HepG2 (cell line): ENCODE data around the gene PHLDB1. TPM values are rescaled to one million over a fixed set of nuclear protein-coding genes. Genes with fewer than 3 reads are reported as not detected.
A peak's percentile ranks its signal among the peaks of the same experiment; 100 is the strongest.

Experiments used
- ATAC-seq: fragments of 200-7000 bp; cut with Tn5 transposase; 3 replicates; pipeline ENCODE4 v1.9.1; 2020; ENCODE audit warnings: mild to moderate bottlenecking, moderate library complexity
- BruUV-seq: library from RNA; stranded (reverse); fragments of 400-500 nt; replicated peaks from 2 replicates; lab custom pipeline; 2021; lab: Mats Ljungman, UMichigan
- CTCF ChIA-PET: fragments of 300-600 bp; formaldehyde crosslinking; extraction: SDS; loops from one replicate; lab custom pipeline; 2021; ENCODE audit warnings: low total read pairs, inconsistent platforms, low intra/inter-chr PET ratio; lab: Yijun Ruan, JAX
- POLR2A ChIA-PET: fragments of 350-600 bp; sonication (Branson Sonifier 250); formaldehyde crosslinking; loops from one replicate; lab custom pipeline; 2020; ENCODE audit warnings: antibody characterized with exemption, inconsistent platforms; lab: Yijun Ruan, JAX
- DNase-seq: peaks from one replicate; pipeline ENCODE4 v3.0.0-alpha.2; 2015; ENCODE audit warnings: low spot score
- FAIRE-seq: peaks from 3 replicates; lab custom pipeline; 2011; peaks lifted over from hg19 to GRCh38; lab: Jason Lieb, UNC
- H2AFZ ChIP-seq: one replicate; pipeline ENCODE4 v1.6.1; 2011; ENCODE audit warnings: low read length, inconsistent platforms
- H3K27ac ChIP-seq: fragments of 300-600 bp; 3 replicates; pipeline ENCODE4 v1.8.0; 2011; ENCODE audit warnings: mixed run types, mild to moderate bottlenecking, mixed read lengths, low read length, inconsistent platforms; ENCODE audit not compliant: insufficient read depth; ENCODE audit errors: extremely low read length
- H3K27me3 ChIP-seq, 2 experiments: fragments of 200-600 bp in 1 of 2; 2 replicates in 1 of 2; 3 replicates in 1 of 2; pipeline versions ENCODE4 v1.6.0 to v1.8.0; 2011; ENCODE audit warnings: low read length in 2 of 2, mild to moderate bottlenecking in 2 of 2, moderate library complexity in 2 of 2, inconsistent platforms in 1 of 2; ENCODE audit not compliant: insufficient read depth in 2 of 2, control insufficient read depth in 1 of 2
- H3K36me3 ChIP-seq, 2 experiments: fragments of 200-600 bp in 1 of 2; replicated peaks in 1 of 2; 2 replicates in 1 of 2; 3 replicates in 1 of 2; pipeline versions ENCODE4 v1.5.1 to v1.8.0; 2011; ENCODE audit warnings: low read length in 2 of 2, inconsistent platforms in 1 of 2; ENCODE audit not compliant: insufficient read depth in 2 of 2, control insufficient read depth in 1 of 2
- H3K4me1 ChIP-seq: 2 replicates; pipeline ENCODE4 v1.5.1; 2012; ENCODE audit warnings: low read length, inconsistent platforms; ENCODE audit not compliant: insufficient read depth
- H3K4me2 ChIP-seq: 2 replicates; pipeline ENCODE4 v1.6.0; 2011; ENCODE audit warnings: low read depth, low read length, inconsistent platforms
- H3K4me3 ChIP-seq, 3 experiments: fragments of 200-600 bp in 1 of 3; sonication (generic), shearing (Covaris generic) in 1 of 3; replicated peaks in 1 of 3; 2 replicates each; pipeline ENCODE4 v1.5.1; 2011 to 2016; ENCODE audit warnings: low read length in 3 of 3, inconsistent platforms in 2 of 3, low read depth in 2 of 3, mild to moderate bottlenecking in 2 of 3, control low read depth in 1 of 3, mixed read lengths in 1 of 3; ENCODE audit not compliant: insufficient read depth in 1 of 3
- H3K79me2 ChIP-seq: one replicate; pipeline ENCODE4 v1.6.1; 2011; ENCODE audit warnings: low read length, inconsistent platforms; ENCODE audit not compliant: insufficient read depth
- H3K9ac ChIP-seq: 2 replicates; pipeline ENCODE4 v1.6.0; 2011; ENCODE audit warnings: mild to moderate bottlenecking, low read depth, low read length, inconsistent platforms; ENCODE audit not compliant: insufficient read depth
- H3K9me3 ChIP-seq: 2 replicates; pipeline ENCODE4 v1.5.1; 2012; ENCODE audit warnings: mild to moderate bottlenecking, low read length
- H4K20me1 ChIP-seq: 2 replicates; pipeline ENCODE4 v1.6.0; 2011; ENCODE audit warnings: inconsistent platforms, mild to moderate bottlenecking, low read length, moderate library complexity; ENCODE audit not compliant: insufficient read depth
- ASH2L ChIP-seq: fragments of 300-600, 200-600 bp; sonication (generic); IDR thresholded peaks from 2 replicates; pipeline ENCODE4 v1.7.0; 2017; ENCODE audit warnings: low read depth, mild to moderate bottlenecking, moderate library complexity, mixed read lengths, low read length; ENCODE audit not compliant: insufficient read length
- FOXA1 ChIP-seq, 2 experiments: fragments of 450-650 bp in 1 of 2; sonication (generic) in 1 of 2; formaldehyde crosslinking in 1 of 2; IDR thresholded peaks; 2 replicates each; pipeline versions ENCODE4 v1.4.0 to v1.6.1; 2016 to 2020; ENCODE audit warnings: missing genetic modification reagents in 1 of 2
- HNF4G ChIP-seq, 2 experiments: sonication (generic) in 1 of 2; formaldehyde crosslinking in 1 of 2; IDR thresholded peaks; 2 replicates each; pipeline versions ENCODE4 v1.4.0 to v1.6.1; 2011 to 2020; ENCODE audit warnings: borderline replicate concordance in 2 of 2, low read depth in 2 of 2, mild to moderate bottlenecking in 2 of 2, low read length in 1 of 2, missing genetic modification reagents in 1 of 2, moderate library complexity in 1 of 2
- IRF2 ChIP-seq: IDR thresholded peaks from 2 replicates; pipeline ENCODE4 v1.6.1; 2018; ENCODE audit warnings: missing genetic modification reagents, missing compliant biosample characterization
- MZF1 ChIP-seq: sonication (generic); formaldehyde crosslinking; IDR thresholded peaks from 2 replicates; pipeline ENCODE4 v1.8.1; 2023; ENCODE audit warnings: mild to moderate bottlenecking, missing genetic modification reagents, borderline replicate concordance
- NPAS2 ChIP-seq: sonication (generic); formaldehyde crosslinking; IDR thresholded peaks from 2 replicates; pipeline ENCODE4 v1.8.0; 2022; ENCODE audit warnings: mild to moderate bottlenecking, missing genetic modification reagents, borderline replicate concordance
- SYNCRIP ChIP-seq: fragments of 200-400 bp; formaldehyde crosslinking; IDR thresholded peaks from 2 replicates; pipeline ENCODE4 v1.6.1; 2018; ENCODE audit warnings: mild to moderate bottlenecking, low read depth, low read length; ENCODE audit not compliant: insufficient read depth
- WGBS: methylation state at CpG from one replicate; pipeline ENCODE4 v1.1.6; 2017; ENCODE audit warnings: low lambda C conversion rate; 5-methylcytosine and 5-hydroxymethylcytosine counted together
- in situ Hi-C: cut with HindIII; loops from 2 replicates; pipeline ENCODE4 v1.10.0; 2017; ENCODE audit warnings: low pct_unique_long_range_greater_than_20kb; ENCODE audit not compliant: extremely low pct_ligation_motif_present
- intact Hi-C: fragments of 100-400 bp; cut with micrococcal nuclease; formaldehyde crosslinking; loops from one replicate; pipeline ENCODE4 v1.10.0; 2022; ENCODE audit not compliant: unreplicated experiment
- polyA plus RNA-seq, 8 experiments: library from polyadenylated mRNA; depleted of rRNA in 3 of 8; stranded (reverse) in 7 of 8; unstranded in 1 of 8; fragments of >200 nt; fragmentation: Illumina TruSeq in 4 of 8; extraction: Trizol in 4 of 8; gene quantifications; 2 replicates each; pipeline versions ENCODE4 v1.2.1 to v1.2.3, GENCODE V29; 2011 to 2016; ENCODE audit warnings: low read depth in 4 of 8, missing spikeins in 1 of 8, mixed read lengths in 1 of 8; ENCODE audit not compliant: insufficient read depth in 1 of 8
- total RNA-seq, 5 experiments: library from RNA; depleted of rRNA; stranded (reverse); fragments of >200 nt; fragmentation: Illumina TruSeq; extraction: Trizol; gene quantifications; 2 replicates each; pipeline ENCODE4 v1.2.3, GENCODE V29; 2016; ENCODE audit warnings: low read depth in 1 of 5
- TF ChIP-seq, protein P1 (sequence below): sonication (generic); formaldehyde crosslinking; IDR thresholded peaks from 2 replicates; pipeline ENCODE4 v1.4.0; 2020; ENCODE audit warnings: low read depth, mild to moderate bottlenecking, missing genetic modification reagents
- TF ChIP-seq, protein P2 (sequence below): sonication (generic); formaldehyde crosslinking; conservative IDR thresholded peaks from 2 replicates; pipeline ENCODE4 v1.4.0; 2020; ENCODE audit warnings: missing genetic modification reagents
- TF ChIP-seq, protein P3 (sequence below): sonication (generic); formaldehyde crosslinking; IDR thresholded peaks from 2 replicates; pipeline ENCODE4 v1.5.0; 2020; ENCODE audit warnings: missing genetic modification reagents, mild to moderate bottlenecking, borderline replicate concordance
- TF ChIP-seq, protein P4 (sequence below): sonication (generic); formaldehyde crosslinking; IDR thresholded peaks from 2 replicates; pipeline ENCODE4 v1.8.1; 2023; ENCODE audit warnings: mild to moderate bottlenecking, missing genetic modification reagents
- TF ChIP-seq, protein P5 (sequence below): sonication (generic); formaldehyde crosslinking; conservative IDR thresholded peaks from 2 replicates; pipeline ENCODE4 v1.8.1; 2023; ENCODE audit warnings: missing genetic modification reagents
- TF ChIP-seq, protein P6 (sequence below): sonication (generic); formaldehyde crosslinking; IDR thresholded peaks from 2 replicates; pipeline ENCODE4 v1.8.0; 2022; ENCODE audit warnings: missing genetic modification reagents, mild to moderate bottlenecking, inconsistent platforms, borderline replicate concordance

PHLDB1 gene
- total and polyA plus RNA-seq, 2 of the 13 experiments (the other 11 are each of a cell fraction or from before 2014, with no cell fraction given), result 13.8 to 14.2 TPM

DNA sequence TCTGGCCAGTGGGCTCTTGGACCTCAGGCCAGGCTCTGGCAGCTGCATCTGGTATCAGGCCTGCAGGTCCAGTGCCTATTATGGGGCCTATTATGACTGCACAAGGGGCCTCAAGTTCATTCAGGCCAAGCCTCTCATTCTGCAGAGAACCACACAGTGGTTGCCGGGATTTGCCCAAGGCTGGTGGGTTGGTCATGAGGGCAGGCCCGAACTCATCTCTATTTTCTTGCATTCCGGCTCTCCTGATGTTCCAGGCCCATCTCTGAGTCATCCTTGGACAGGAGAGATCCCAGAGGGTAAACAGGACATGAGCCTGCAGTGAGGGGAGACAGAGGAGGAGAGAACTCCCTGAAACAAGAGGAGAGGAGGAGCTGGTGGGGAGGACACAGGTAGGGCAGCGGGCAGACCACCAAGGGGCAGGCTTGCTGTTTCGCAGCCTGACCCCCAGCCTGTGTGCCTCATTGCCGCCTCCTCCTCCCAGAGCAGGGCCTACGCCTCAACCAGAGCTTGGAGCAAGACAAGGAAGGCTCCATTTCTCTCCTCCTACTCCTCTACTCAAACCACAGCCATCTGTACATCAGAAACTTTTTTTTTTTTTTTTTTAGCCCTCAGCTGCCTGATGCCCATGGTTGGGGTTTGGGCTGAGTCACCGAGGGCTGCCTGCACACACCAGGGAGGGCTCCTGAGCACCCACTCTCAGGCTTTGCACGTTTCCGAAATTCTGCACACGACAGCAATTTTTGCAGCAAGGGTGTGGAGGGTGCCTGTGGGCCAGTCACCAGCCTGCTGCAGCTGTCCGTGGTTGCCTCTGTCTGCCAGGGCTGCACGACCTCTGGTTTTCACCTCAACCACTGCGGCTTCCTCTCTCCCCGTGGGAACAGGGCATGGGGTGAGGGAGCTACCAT lies 84.8 kb downstream of the PHLDB1 start:
- CTCF ChIA-PET, result no interaction called here
- POLR2A ChIA-PET, result no interaction called here
- TF ChIP-seq, protein P1, sequence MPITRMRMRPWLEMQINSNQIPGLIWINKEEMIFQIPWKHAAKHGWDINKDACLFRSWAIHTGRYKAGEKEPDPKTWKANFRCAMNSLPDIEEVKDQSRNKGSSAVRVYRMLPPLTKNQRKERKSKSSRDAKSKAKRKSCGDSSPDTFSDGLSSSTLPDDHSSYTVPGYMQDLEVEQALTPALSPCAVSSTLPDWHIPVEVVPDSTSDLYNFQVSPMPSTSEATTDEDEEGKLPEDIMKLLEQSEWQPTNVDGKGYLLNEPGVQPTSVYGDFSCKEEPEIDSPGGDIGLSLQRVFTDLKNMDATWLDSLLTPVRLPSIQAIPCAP (CRISPR knock-in tag), result no peak
- TF ChIP-seq, protein P2, sequence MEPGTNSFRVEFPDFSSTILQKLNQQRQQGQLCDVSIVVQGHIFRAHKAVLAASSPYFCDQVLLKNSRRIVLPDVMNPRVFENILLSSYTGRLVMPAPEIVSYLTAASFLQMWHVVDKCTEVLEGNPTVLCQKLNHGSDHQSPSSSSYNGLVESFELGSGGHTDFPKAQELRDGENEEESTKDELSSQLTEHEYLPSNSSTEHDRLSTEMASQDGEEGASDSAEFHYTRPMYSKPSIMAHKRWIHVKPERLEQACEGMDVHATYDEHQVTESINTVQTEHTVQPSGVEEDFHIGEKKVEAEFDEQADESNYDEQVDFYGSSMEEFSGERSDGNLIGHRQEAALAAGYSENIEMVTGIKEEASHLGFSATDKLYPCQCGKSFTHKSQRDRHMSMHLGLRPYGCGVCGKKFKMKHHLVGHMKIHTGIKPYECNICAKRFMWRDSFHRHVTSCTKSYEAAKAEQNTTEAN (CRISPR knock-in tag), result no peak
- no peak for TF ChIP-seq FOXA1 (IDR thresholded peaks at IDR 0.05)
- peak; percentile 61 for TF ChIP-seq FOXA1 (CRISPR knock-in tag; IDR thresholded peaks at IDR 0.05)
- TF ChIP-seq IRF2 (CRISPR knock-in tag), result no peak
- TF ChIP-seq MZF1, result no peak
- TF ChIP-seq NPAS2, result no peak
- TF ChIP-seq SYNCRIP, result no peak
- TF ChIP-seq ASH2L, result no peak
- no peak for TF ChIP-seq HNF4G (IDR thresholded peaks at IDR 0.05; ENCODE audit: borderline replicate concordance, low read depth, low read length)
- no peak for TF ChIP-seq HNF4G (CRISPR knock-in tag; IDR thresholded peaks at IDR 0.05; ENCODE audit: borderline replicate concordance, low read depth)
- TF ChIP-seq, protein P3, sequence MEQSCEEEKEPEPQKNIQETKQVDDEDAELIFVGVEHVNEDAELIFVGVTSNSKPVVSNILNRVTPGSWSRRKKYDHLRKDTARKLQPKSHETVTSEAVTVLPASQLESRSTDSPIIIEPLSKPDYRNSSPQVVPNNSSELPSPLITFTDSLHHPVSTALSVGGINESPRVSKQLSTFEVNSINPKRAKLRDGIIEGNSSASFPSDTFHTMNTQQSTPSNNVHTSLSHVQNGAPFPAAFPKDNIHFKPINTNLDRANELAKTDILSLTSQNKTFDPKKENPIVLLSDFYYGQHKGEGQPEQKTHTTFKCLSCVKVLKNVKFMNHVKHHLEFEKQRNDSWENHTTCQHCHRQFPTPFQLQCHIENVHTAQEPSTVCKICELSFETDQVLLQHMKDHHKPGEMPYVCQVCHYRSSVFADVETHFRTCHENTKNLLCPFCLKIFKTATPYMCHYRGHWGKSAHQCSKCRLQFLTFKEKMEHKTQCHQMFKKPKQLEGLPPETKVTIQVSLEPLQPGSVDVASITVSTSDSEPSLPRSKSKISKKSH (CRISPR knock-in tag), result no peak
- TF ChIP-seq, protein P4, sequence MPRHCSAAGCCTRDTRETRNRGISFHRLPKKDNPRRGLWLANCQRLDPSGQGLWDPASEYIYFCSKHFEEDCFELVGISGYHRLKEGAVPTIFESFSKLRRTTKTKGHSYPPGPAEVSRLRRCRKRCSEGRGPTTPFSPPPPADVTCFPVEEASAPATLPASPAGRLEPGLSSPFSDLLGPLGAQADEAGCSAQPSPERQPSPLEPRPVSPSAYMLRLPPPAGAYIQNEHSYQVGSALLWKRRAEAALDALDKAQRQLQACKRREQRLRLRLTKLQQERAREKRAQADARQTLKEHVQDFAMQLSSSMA (CRISPR knock-in tag), result no peak
- TF ChIP-seq, protein P5, sequence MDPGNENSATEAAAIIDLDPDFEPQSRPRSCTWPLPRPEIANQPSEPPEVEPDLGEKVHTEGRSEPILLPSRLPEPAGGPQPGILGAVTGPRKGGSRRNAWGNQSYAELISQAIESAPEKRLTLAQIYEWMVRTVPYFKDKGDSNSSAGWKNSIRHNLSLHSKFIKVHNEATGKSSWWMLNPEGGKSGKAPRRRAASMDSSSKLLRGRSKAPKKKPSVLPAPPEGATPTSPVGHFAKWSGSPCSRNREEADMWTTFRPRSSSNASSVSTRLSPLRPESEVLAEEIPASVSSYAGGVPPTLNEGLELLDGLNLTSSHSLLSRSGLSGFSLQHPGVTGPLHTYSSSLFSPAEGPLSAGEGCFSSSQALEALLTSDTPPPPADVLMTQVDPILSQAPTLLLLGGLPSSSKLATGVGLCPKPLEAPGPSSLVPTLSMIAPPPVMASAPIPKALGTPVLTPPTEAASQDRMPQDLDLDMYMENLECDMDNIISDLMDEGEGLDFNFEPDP (CRISPR knock-in tag), result 0 out of 2 replicates have a peak, but pooled peaks have one; percentile 55
- TF ChIP-seq, protein P6, sequence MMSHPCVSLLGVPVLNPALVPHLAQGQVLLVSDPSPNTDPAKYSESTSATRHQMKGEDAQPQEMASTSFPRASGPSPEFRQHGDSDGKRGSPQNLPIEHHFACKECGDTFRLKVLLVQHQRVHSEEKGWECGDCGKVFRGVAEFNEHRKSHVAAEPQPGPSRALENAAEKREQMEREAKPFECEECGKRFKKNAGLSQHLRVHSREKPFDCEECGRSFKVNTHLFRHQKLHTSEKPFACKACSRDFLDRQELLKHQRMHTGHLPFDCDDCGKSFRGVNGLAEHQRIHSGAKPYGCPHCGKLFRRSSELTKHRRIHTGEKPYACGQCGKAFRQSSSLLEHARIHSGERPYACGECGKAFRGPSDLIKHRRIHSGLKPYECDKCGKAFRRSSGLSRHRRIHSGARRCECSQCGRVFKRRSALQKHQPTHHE, result no peak

More for the DNA sequence above, 84.8 kb downstream of the PHLDB1 start:
- Histone ChIP-seq H3K9me3 (no peaks in the 10 kb centered on the region), H3K79me2 (no peaks in the 10 kb centered on the region), H3K36me3 (no peaks in the 10 kb centered on the region), H3K4me2 (peak overlapping the region; percentile 47; the same call in 1 of the 2 replicates), H3K27me3 (peaks cover 0 to 6% of the 10 kb centered on the region in 2 experiments; a peak in 1 of 5 replicates), H3K27ac (no peak overlapping the region), H3K4me3 (no peak overlapping the region; a peak in 1 of 6 replicates), H4K20me1 (no peaks in the 10 kb centered on the region), H3K4me1 (peaks cover 66% of the 10 kb centered on the region), H2AFZ (no peak overlapping the region), H3K9ac (no peak overlapping the region)
- DNase-seq (peak; percentile 45), FAIRE-seq (no peak), ATAC-seq (no peak)
- 28% methylated on average over 12 of the region's 15 CpGs for WGBS
- no TSS peak for BruUV-seq
- intact Hi-C loops (loop anchor here (10.0 kb wide), 1 partner anchor 53 kb away; no protein-coding TSS in a partner anchor), in situ Hi-C loops (loop anchor here (5.0 kb wide), 1 partner anchor 265 kb away; the partner anchor contains the start of gene UPK2)
